GM23338 (cell line): ENCODE results near the gene TMTC2.

Source experiments
- JUNB ChIP-seq: IDR thresholded peaks from one replicate; pipeline ENCODE4 v1.6.1; 2016; ENCODE audit warnings: antibody characterized with exemption; ENCODE audit not compliant: unreplicated experiment
- ZNF331 ChIP-seq: fragments of 250-450 bp; sonication (Bioruptor Pico); IDR thresholded peaks from 2 replicates; pipeline ENCODE4 v1.5.0; 2020; ENCODE audit warnings: low read depth, mild to moderate bottlenecking, moderate library complexity
- TF ChIP-seq, protein P1 (sequence below), 2 experiments: fragments of 200-600 bp in 1 of 2; sonication (generic) in 1 of 2; conservative IDR thresholded peaks; 2 replicates each; pipeline versions ENCODE4 v1.5.1 to v1.6.1; 2016 to 2017; ENCODE audit warnings: antibody characterized with exemption in 2 of 2, low read depth in 2 of 2, mild to moderate bottlenecking in 2 of 2, moderate library complexity in 1 of 2

DNA sequence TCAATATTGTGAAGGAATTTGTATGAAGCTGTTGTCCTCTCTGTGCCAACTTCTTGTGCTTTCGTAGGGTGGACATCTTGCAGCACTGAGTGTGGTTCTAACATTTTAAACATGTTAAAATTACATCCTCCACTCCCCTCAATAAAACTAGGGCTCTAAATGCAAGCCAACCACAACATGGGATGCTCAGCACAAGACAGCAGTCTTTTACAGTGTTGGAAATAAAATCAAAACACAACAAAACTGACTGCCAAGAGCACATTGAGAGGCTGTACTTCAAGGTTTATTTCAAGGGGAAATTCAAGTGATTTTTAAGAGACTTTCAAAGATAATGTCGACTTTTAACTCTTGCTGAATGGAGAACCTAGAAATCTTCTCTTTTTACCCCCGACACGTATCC lies 396.9 kb downstream of the TMTC2 start:
- TF ChIP-seq ZNF331 (no peak), JUNB (no peak)
- TF ChIP-seq, protein P1, sequence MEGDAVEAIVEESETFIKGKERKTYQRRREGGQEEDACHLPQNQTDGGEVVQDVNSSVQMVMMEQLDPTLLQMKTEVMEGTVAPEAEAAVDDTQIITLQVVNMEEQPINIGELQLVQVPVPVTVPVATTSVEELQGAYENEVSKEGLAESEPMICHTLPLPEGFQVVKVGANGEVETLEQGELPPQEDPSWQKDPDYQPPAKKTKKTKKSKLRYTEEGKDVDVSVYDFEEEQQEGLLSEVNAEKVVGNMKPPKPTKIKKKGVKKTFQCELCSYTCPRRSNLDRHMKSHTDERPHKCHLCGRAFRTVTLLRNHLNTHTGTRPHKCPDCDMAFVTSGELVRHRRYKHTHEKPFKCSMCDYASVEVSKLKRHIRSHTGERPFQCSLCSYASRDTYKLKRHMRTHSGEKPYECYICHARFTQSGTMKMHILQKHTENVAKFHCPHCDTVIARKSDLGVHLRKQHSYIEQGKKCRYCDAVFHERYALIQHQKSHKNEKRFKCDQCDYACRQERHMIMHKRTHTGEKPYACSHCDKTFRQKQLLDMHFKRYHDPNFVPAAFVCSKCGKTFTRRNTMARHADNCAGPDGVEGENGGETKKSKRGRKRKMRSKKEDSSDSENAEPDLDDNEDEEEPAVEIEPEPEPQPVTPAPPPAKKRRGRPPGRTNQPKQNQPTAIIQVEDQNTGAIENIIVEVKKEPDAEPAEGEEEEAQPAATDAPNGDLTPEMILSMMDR (conservative IDR thresholded peaks at IDR 0.05; ENCODE audit: low read depth in 2 of 2): no peak
